OCI-LY7 (cell line): ENCODE results near the gene IRS1. TPM values are rescaled to one million over a fixed set of nuclear protein-coding genes. Genes with fewer than 3 reads are reported as not detected.

Experiments used
- BruUV-seq: library from RNA; stranded (reverse); fragments of 400-500 nt; replicated peaks from 2 replicates; lab custom pipeline; 2021; lab: Mats Ljungman, UMichigan
- CTCF ChIA-PET: fragments of 300-600 bp; sonication (Branson Sonifier 250); formaldehyde crosslinking; loops from one replicate; lab custom pipeline; 2022; ENCODE audit warnings: antibody characterized with exemption; ENCODE audit not compliant: unreplicated experiment; lab: Charles Lee
- POLR2A ChIA-PET: fragments of 300-600 bp; sonication (Branson Sonifier 250); formaldehyde crosslinking; loops from one replicate; lab custom pipeline; 2022; ENCODE audit warnings: antibody characterized with exemption; lab: Charles Lee
- DNase-seq: peaks from one replicate; pipeline ENCODE4 v3.0.0-alpha.2; 2015; ENCODE audit warnings: low spot score
- H2AFZ ChIP-seq: fragments of 200-600 bp; sonication (generic), shearing (Covaris generic); 2 replicates; pipeline ENCODE4 v1.6.1; 2014; ENCODE audit warnings: mild to moderate bottlenecking, antibody characterized with exemption, low read length, moderate library complexity
- H3K27ac ChIP-seq: fragments of 200-600 bp; sonication (generic); 2 replicates; pipeline ENCODE4 v1.5.1; 2014; ENCODE audit warnings: mixed run types, low read depth, mild to moderate bottlenecking, moderate library complexity, low read length, inconsistent platforms; ENCODE audit not compliant: poor library complexity, severe bottlenecking
- H3K36me3 ChIP-seq: fragments of 200-600 bp; sonication (generic); 2 replicates; pipeline ENCODE4 v1.6.1; 2014; ENCODE audit warnings: mild to moderate bottlenecking, antibody characterized with exemption, low read length, moderate library complexity, mixed read lengths; ENCODE audit not compliant: insufficient read depth
- H3K4me1 ChIP-seq: fragments of 200-600 bp; sonication (generic); 2 replicates; pipeline ENCODE4 v1.5.1; 2014; ENCODE audit warnings: mild to moderate bottlenecking, low read length; ENCODE audit not compliant: insufficient read depth, poor library complexity, severe bottlenecking
- H3K4me2 ChIP-seq: fragments of 200-600 bp; sonication (generic); 2 replicates; pipeline ENCODE4 v1.6.1; 2014; ENCODE audit warnings: mild to moderate bottlenecking, low read length
- H3K4me3 ChIP-seq: fragments of 200-600 bp; sonication (generic); 2 replicates; pipeline ENCODE4 v1.5.1; 2014; ENCODE audit warnings: mild to moderate bottlenecking, low read depth, low read length; ENCODE audit not compliant: poor library complexity, severe bottlenecking
- H3K79me2 ChIP-seq: fragments of 200-600 bp; sonication (generic); 2 replicates; pipeline ENCODE4 v1.6.1; 2016; ENCODE audit warnings: low read depth, mild to moderate bottlenecking, low read length, moderate library complexity, mixed read lengths; ENCODE audit not compliant: insufficient read depth
- H3K9me2 ChIP-seq: fragments of 200-600 bp; sonication (generic); 2 replicates; pipeline ENCODE4 v1.6.1; 2016; ENCODE audit warnings: mild to moderate bottlenecking, low read length, mixed read lengths; ENCODE audit not compliant: insufficient read depth
- H3K9me3 ChIP-seq: fragments of 200-600 bp; sonication (generic); 2 replicates; pipeline ENCODE4 v1.6.1; 2014; ENCODE audit warnings: mild to moderate bottlenecking, mixed run types, low read length, mixed read lengths
- H4K20me1 ChIP-seq: fragments of 200-600 bp; sonication (generic); 2 replicates; pipeline ENCODE4 v1.6.1; 2014; ENCODE audit warnings: mild to moderate bottlenecking, antibody characterized with exemption, low read length, moderate library complexity, mixed read lengths; ENCODE audit not compliant: insufficient read depth
- CTCF ChIP-seq: fragments of 200-600 bp; sonication (generic); conservative IDR thresholded peaks from 2 replicates; pipeline ENCODE4 v1.5.1; 2014; ENCODE audit warnings: mild to moderate bottlenecking, antibody characterized with exemption, low read length, moderate library complexity, mixed read lengths
- EZH2phosphoT487 ChIP-seq: fragments of 200-600 bp; sonication (generic); IDR thresholded peaks from 2 replicates; pipeline ENCODE4 v1.6.1; 2018; ENCODE audit warnings: low read depth, borderline replicate concordance, mild to moderate bottlenecking, mixed run types, antibody characterized with exemption, low read length, moderate library complexity, mixed read lengths
- intact Hi-C: fragments of 100-400 bp; cut with micrococcal nuclease; formaldehyde crosslinking; loops from one replicate; pipeline ENCODE4 v1.10.0; 2022; ENCODE audit not compliant: unreplicated experiment
- total RNA-seq, 2 experiments: library from RNA; depleted of rRNA in 1 of 2; stranded (reverse); fragments of >200 nt in 1 of 2; shearing (Covaris generic) in 1 of 2; gene quantifications; 2 replicates each; pipeline ENCODE4 v1.2.3, GENCODE V29; 2014 to 2022

Gene IRS1
- total RNA-seq, 2 experiments from 2014 or later, result 18.1 to 23.5 TPM

- H3K27ac ChIP-seq, result no peak overlapping the region
- H3K79me2 ChIP-seq, result no peaks in the 10 kb centered on the region
- no peak overlapping the region for H3K4me3 ChIP-seq
- no peak for TF ChIP-seq CTCF
- no peak for TF ChIP-seq EZH2phosphoT487
- H3K36me3 ChIP-seq, result no peaks in the 10 kb centered on the region
- H3K4me1 ChIP-seq, result no peaks in the 10 kb centered on the region
- intact Hi-C loops, result no loop called here
- no peak overlapping the region for H3K4me2 ChIP-seq
- no TSS peak for BruUV-seq
- POLR2A ChIA-PET, result interaction anchor here (0.9 to 1.4 kb wide), 2 partner anchors 8 to 26 kb away, joined by 3 to 6 read pairs; no protein-coding TSS in a partner anchor
- no peaks in the 10 kb centered on the region for H4K20me1 ChIP-seq
- CTCF ChIA-PET, result no interaction called here
- no peak for DNase-seq
- no peaks in the 10 kb centered on the region for H3K9me2 ChIP-seq
- H2AFZ ChIP-seq, result no peak overlapping the region
- H3K9me3 ChIP-seq, result no peaks in the 10 kb centered on the region
These were observed 83.5 kb downstream of the IRS1 start for GRCh38 chr2:226716126-226716525.

- H3K4me1 ChIP-seq, result no peaks in the 10 kb centered on the region
- BruUV-seq, result no TSS peak
- intact Hi-C loops, result no loop called here
- no peak for TF ChIP-seq EZH2phosphoT487
- TF ChIP-seq CTCF, result no peak
- no peak overlapping the region for H3K4me3 ChIP-seq
- H3K4me2 ChIP-seq, result no peak overlapping the region
- no peaks in the 10 kb centered on the region for H3K36me3 ChIP-seq
- H2AFZ ChIP-seq, result no peak overlapping the region
- no peaks in the 10 kb centered on the region for H3K9me3 ChIP-seq
- H3K79me2 ChIP-seq, result no peaks in the 10 kb centered on the region
- no peaks in the 10 kb centered on the region for H4K20me1 ChIP-seq
- ChIA-PET CTCF (no interaction called here), POLR2A (interaction anchor here (0.9 to 1.4 kb wide), 2 partner anchors 9 to 25 kb away, joined by 3 to 6 read pairs; no protein-coding TSS in a partner anchor)
- H3K27ac ChIP-seq, result no peak overlapping the region
- no peak for DNase-seq
- no peaks in the 10 kb centered on the region for H3K9me2 ChIP-seq
These were observed 84.2 kb downstream of the IRS1 start for GRCh38 chr2:226715347-226715990.

- TF ChIP-seq EZH2phosphoT487 (no peak), CTCF (no peak)
- CTCF ChIA-PET, result no interaction called here
- Histone ChIP-seq H3K79me2 (no peaks in the 10 kb centered on the region), H3K4me2 (no peak overlapping the region), H3K36me3 (no peaks in the 10 kb centered on the region), H3K4me3 (no peak overlapping the region), H3K4me1 (no peaks in the 10 kb centered on the region), H3K9me2 (no peaks in the 10 kb centered on the region), H3K9me3 (no peaks in the 10 kb centered on the region), H2AFZ (no peak overlapping the region), H3K27ac (no peak overlapping the region), H4K20me1 (no peaks in the 10 kb centered on the region)
- POLR2A ChIA-PET, result interaction anchor here (0.7 to 1.1 kb wide), 2 partner anchors 23 to 1797 kb away, joined by 3 to 9 read pairs; no protein-coding TSS in a partner anchor
- no TSS peak for BruUV-seq
- DNase-seq, result no peak
- intact Hi-C loops, result no loop called here
These were observed 86.7 kb downstream of the IRS1 start for GRCh38 chr2:226712941-226713340.
